Measurements from ENCODE around the gene MINK1.
"Not testable (repeated sequence)": the region's sequence is repeated elsewhere in the genome, so short reads cannot be mapped to it uniquely, and the experiment has no call there.

Gene MINK1

DNA sequence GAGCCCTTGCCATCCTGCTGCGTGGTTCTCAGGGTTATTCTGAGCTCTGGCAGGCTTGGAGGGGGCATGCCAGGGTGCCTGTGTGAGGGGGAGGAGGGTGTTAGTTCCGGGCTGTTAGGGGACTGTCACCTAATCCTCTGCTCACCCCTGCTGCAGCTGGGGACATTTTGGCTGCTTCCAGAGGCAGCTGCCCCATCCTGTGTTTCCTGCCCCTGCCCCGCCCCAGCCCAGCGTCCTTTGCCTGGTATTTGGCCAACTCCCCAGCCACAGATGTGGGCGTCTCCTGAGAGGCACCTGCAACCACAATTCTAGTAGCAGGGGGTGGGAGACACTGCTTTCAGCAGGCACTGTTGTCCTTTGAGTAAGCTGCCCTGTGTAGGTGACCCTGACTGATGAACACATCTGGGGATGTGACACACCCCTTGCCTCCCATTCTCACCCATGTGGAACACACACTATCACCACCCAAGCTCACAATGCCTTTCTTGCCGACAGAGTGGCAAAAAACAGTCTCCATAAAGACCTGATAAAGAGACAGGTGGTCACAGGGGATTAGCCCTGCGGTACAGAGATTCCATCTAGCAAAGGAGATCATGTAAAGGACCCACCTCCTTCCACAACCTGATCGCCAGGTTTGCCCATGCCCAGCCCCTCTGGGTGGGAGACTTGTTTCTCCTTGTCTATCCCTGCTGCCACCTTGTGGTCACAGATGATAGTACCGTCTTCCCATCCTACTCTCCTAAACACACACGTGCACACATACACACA is 70.1 kb downstream of the MINK1 start, which contains the start of gene CHRNE:
TSS of gene CHRNE (minus strand) at position 48 of the 768 bp plus-strand sequence. CDS start at position 13, 35 bp downstream.
- ATAC-seq (peak; percentile 70), DNase-seq (ENCODE audit: low spot score in 2 of 2) (peak; percentile 56 to 85)
- no peaks in the 10 kb centered on the region for H3K9me3 Mint-ChIP-seq

GRCh38 chr17:4906642-4907041 is 73.5 kb downstream of the MINK1 start:
- H3K36me3 Mint-ChIP-seq; ATAC-seq; H3K4me3 Mint-ChIP-seq; DNase-seq (ENCODE audit: low spot score in 2 of 2); H3K27ac Mint-ChIP-seq; H3K9me3 Mint-ChIP-seq: not testable (repeated sequence)
- peaks cover 20% of the 10 kb centered on the region for H3K4me1 Mint-ChIP-seq

More for the DNA sequence above, 70.1 kb downstream of the MINK1 start, which contains the start of gene CHRNE:
- Mint-ChIP-seq H3K27ac (peak within 1 kb of the TSS; percentile 70), H3K36me3 (peaks cover 22% of the 10 kb centered on the region), H3K4me1 (peaks cover 42% of the 10 kb centered on the region), H3K4me3 (peak within 1 kb of the TSS; percentile 69)

- Mint-ChIP-seq H3K36me3 (no peaks in the 10 kb centered on the region), H3K9me3 (no peaks in the 10 kb centered on the region), H3K27ac (no peak overlapping the region), H3K4me3 (no peak overlapping the region), H3K4me1 (peaks cover 6% of the 10 kb centered on the region)
- ATAC-seq, result no peak
- no peak for DNase-seq (ENCODE audit: low spot score in 2 of 2)
These were observed 75.2 kb downstream of the MINK1 start for GRCh38 chr17:4908301-4908700.

DNA sequence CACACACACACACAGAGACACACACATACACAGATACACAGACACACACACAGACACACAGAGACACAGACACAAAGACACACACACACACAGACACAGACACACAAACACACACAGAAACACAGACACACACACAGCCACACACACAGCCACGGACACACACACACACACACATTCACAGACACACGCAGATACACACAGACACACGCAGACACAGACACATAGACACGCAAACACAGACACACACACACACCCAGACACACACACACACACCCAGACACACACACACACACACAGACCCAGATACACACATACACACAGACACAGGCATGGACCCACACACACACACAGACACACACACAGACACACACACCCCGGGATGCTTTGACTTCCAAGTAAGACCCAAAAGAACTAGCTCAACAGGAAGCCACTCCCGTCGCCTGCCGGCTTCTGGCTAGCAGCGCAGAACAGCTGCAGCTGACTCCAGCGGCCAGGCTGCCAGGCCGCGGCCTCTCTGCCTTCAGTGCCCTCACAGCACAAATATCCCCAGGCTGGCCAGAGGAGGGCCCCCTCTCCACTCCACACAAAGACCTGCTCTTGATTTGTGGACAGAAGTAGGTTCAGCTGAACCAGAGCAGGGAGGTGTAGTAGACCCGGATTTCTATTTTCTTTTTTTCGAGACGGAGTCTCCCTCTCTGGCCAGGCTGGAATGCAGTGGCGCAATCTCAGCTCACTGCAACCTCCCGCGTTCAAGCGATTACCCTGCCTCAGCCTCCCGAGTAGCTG is 75.8 kb downstream of the MINK1 start:
- peak; percentile 40 to 78 for DNase-seq (ENCODE audit: low spot score in 2 of 2)
- ATAC-seq, result peak; percentile 99
- Mint-ChIP-seq H3K4me3 (no peak overlapping the region), H3K4me1 (peaks cover under 1% of the 10 kb centered on the region), H3K9me3 (no peaks in the 10 kb centered on the region), H3K27ac (no peak overlapping the region), H3K36me3 (no peaks in the 10 kb centered on the region)

DNA sequence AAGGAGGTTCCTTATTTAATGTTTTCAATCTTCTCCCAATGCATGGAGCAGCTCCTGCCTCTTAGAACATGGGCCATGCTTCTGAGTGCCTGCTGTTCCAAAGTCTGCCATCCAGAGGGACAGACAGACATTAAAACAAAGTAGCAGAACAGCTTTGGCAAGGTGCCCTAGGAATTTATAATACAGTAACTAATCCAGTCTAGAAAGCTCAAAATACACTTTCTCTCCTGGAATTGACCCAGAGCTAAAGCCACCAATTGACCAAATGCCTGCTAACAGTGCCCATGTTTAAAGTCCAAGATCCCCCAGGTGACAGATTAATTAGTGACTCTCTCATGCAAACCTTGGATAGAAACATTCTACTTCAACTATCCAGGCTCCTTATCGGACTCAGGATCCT is 80.9 kb downstream of the MINK1 start:
- ATAC-seq (no peak), DNase-seq (ENCODE audit: low spot score in 2 of 2) (no peak)
- no peaks in the 10 kb centered on the region for H3K36me3 Mint-ChIP-seq
- no peak overlapping the region for H3K4me3 Mint-ChIP-seq
- H3K27ac Mint-ChIP-seq, result peak overlapping the region; percentile 10
- no peaks in the 10 kb centered on the region for H3K9me3 Mint-ChIP-seq
- no peaks in the 10 kb centered on the region for H3K4me1 Mint-ChIP-seq

GRCh38 chr17:4914551-4914950 is 81.4 kb downstream of the MINK1 start:
- H3K4me3 Mint-ChIP-seq; DNase-seq (ENCODE audit: low spot score in 2 of 2); H3K36me3 Mint-ChIP-seq; H3K9me3 Mint-ChIP-seq; ATAC-seq; H3K4me1 Mint-ChIP-seq; H3K27ac Mint-ChIP-seq: not testable (repeated sequence)

DNA sequence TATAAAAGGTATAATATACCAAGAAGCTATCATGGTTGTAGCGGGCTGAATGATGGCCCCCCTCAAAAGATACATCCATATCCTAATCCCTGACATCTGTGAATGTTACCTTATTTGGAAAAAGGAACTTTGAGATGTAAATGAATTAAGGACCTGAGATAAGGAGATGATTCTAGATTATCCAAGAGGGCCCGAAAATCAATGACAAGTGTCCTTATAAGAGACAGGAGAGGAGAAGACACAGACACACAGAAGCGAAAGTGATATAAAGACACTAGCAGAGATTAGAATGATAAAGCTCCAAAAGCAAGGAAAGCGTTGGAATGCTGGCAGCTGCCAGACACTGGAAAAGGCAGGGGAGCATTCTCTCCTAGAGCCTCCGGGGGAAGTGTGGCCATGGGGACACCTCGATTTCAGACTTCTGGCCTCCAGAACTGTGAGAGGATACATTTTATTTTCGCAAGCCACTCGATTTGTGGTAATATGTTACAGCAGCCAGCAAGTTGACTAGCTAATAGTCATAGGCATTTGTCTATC is 86.4 kb downstream of the MINK1 start:
- Mint-ChIP-seq H3K4me3 (no peak overlapping the region), H3K27ac (no peak overlapping the region), H3K4me1 (peaks cover 11% of the 10 kb centered on the region), H3K36me3 (no peaks in the 10 kb centered on the region), H3K9me3 (no peaks in the 10 kb centered on the region)
- DNase-seq (ENCODE audit: low spot score in 2 of 2) (no peak), ATAC-seq (no peak)

GRCh38 chr17:4920351-4921048 is 87.4 kb downstream of the MINK1 start:
- no peak for ATAC-seq
- DNase-seq (ENCODE audit: low spot score in 2 of 2), result no peak
- Mint-ChIP-seq H3K27ac (no peak overlapping the region), H3K9me3 (no peaks in the 10 kb centered on the region), H3K36me3 (no peaks in the 10 kb centered on the region), H3K4me3 (no peak overlapping the region), H3K4me1 (peaks cover 11% of the 10 kb centered on the region)

GRCh38 chr17:4921320-4921719 is 88.2 kb downstream of the MINK1 start:
- H3K4me1 Mint-ChIP-seq, result peaks cover 12% of the 10 kb centered on the region
- ATAC-seq, result no peak
- no peaks in the 10 kb centered on the region for H3K9me3 Mint-ChIP-seq
- DNase-seq (ENCODE audit: low spot score in 2 of 2), result no peak
- H3K27ac Mint-ChIP-seq, result no peak overlapping the region
- H3K36me3 Mint-ChIP-seq, result no peaks in the 10 kb centered on the region
- H3K4me3 Mint-ChIP-seq, result no peak overlapping the region

- H3K4me1 Mint-ChIP-seq, result peaks cover 11% of the 10 kb centered on the region
- H3K27ac Mint-ChIP-seq, result peak overlapping the region; percentile 60
- H3K36me3 Mint-ChIP-seq, result peaks cover 10% of the 10 kb centered on the region
- DNase-seq (ENCODE audit: low spot score in 2 of 2); H3K4me3 Mint-ChIP-seq; ATAC-seq; H3K9me3 Mint-ChIP-seq: not testable (repeated sequence)
These were observed 93.6 kb downstream of the MINK1 start for GRCh38 chr17:4926577-4927335.

DNA sequence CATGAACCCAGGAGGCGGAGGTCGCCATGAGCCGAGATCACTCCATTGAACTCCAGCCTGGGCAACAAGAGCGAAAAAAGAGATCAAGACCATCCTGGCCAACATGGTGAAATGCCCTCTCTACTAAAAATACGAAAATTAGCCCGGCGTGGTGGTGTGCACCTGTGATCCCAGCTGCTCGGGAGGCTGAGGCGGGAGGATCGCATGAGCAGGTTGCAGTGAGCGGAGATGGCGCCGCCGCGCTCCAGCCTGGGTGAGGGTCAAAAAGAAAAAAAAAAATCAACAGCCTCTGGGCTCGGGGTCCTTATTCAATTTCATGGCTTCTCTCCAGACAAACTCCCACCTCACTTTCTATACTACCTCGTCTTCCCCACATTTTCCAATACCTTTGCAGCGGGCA is 95.7 kb downstream of the MINK1 start:
- Mint-ChIP-seq H3K9me3 (no peaks in the 10 kb centered on the region), H3K27ac (no peak overlapping the region), H3K4me3 (no peak overlapping the region), H3K4me1 (peaks cover 20% of the 10 kb centered on the region), H3K36me3 (peaks cover 16% of the 10 kb centered on the region)
- DNase-seq (ENCODE audit: low spot score in 2 of 2) (no peak), ATAC-seq (no peak)

DNA sequence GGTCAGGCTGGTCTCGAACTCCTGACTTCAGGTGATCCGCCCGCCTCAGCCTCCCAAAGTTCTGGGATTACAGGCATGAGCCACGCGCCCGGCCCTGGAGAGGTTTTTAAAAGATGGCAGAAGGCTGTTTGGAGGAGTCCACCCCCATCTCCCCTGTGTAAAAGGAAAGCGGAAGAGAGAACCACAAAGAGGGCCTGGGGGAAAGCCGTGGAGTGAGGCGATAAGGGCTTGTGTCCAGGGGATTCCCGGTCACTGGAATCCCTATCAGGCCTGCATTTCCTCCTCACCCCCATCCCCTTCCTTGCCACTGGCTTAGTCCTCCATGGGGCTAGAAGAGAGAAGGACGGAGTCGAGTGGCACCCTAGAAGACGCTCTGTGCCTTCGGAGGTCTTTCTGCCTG is 98.8 kb downstream of the MINK1 start, which contains the start of gene GP1BA:
TSS of gene GP1BA (plus strand) at position 315 of the 400 bp plus-strand sequence. CDS start 328 bp downstream, outside the sequence.
- Mint-ChIP-seq H3K4me1 (peaks cover 39% of the 10 kb centered on the region), H3K4me3 (no peak within 1 kb of the TSS), H3K36me3 (peaks cover 24% of the 10 kb centered on the region), H3K9me3 (no peaks in the 10 kb centered on the region), H3K27ac (peak within 1 kb of the TSS; percentile 64)
- DNase-seq (ENCODE audit: low spot score in 2 of 2) (no peak), ATAC-seq (no peak)

DNA sequence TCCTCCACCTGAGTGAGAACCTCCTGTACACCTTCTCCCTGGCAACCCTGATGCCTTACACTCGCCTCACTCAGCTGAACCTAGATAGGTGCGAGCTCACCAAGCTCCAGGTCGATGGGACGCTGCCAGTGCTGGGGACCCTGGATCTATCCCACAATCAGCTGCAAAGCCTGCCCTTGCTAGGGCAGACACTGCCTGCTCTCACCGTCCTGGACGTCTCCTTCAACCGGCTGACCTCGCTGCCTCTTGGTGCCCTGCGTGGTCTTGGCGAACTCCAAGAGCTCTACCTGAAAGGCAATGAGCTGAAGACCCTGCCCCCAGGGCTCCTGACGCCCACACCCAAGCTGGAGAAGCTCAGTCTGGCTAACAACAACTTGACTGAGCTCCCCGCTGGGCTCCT is 99.6 kb downstream of the MINK1 start:
- H3K27ac Mint-ChIP-seq, result peak overlapping the region; percentile 30
- no peak for ATAC-seq
- no peak overlapping the region for H3K4me3 Mint-ChIP-seq
- H3K4me1 Mint-ChIP-seq, result peaks cover 44% of the 10 kb centered on the region
- no peaks in the 10 kb centered on the region for H3K9me3 Mint-ChIP-seq
- no peak for DNase-seq (ENCODE audit: low spot score in 2 of 2)
- peaks cover 32% of the 10 kb centered on the region for H3K36me3 Mint-ChIP-seq

- peaks cover 51% of the 10 kb centered on the region for H3K4me1 Mint-ChIP-seq
- ATAC-seq (no peak), DNase-seq (ENCODE audit: low spot score in 2 of 2) (no peak)
- H3K4me3 Mint-ChIP-seq, result peak overlapping the region; percentile 45
- peak overlapping the region; percentile 85 for H3K27ac Mint-ChIP-seq
- H3K36me3 Mint-ChIP-seq, result peaks cover 41% of the 10 kb centered on the region
- no peaks in the 10 kb centered on the region for H3K9me3 Mint-ChIP-seq
These were observed 100.5 kb downstream of the MINK1 start for GRCh38 chr17:4933646-4934045.

All from stimulated activated effector memory CD8-positive, alpha-beta T cell treated with anti-CD3 and anti-CD28 coated beads, Interleukin-12 subunit alpha, Interleukin-12 subunit beta, amount 100 ng/mL, for 72 hours (primary cell).